ENCODE measurements around the gene IQSEC3. TPM values are rescaled to one million over a fixed set of nuclear protein-coding genes. Genes with fewer than 3 reads are reported as not detected.

The IQSEC3 gene
- total RNA-seq, 3 donors from 2014 or later (not counting 1 experiment from before 2014, with no cell fraction given): 4.4 to 7.1 (median 5.3) TPM

- no peaks in the 10 kb centered on the region for H3K9me3 ChIP-seq (ENCODE audit: control insufficient read depth, insufficient read depth, low read length)
- H3K4me1 ChIP-seq (ENCODE audit: control insufficient read depth, insufficient read depth, low read length): no peaks in the 10 kb centered on the region
- H3K27ac ChIP-seq (ENCODE audit: low read length): no peak overlapping the region
- DNase-seq: no peak
- no peak overlapping the region for H3K4me3 Mint-ChIP-seq
- H3K9me3 Mint-ChIP-seq: no peaks in the 10 kb centered on the region
- no peaks in the 10 kb centered on the region for H3K36me3 Mint-ChIP-seq
- no peak for ATAC-seq
- no peaks in the 10 kb centered on the region for H3K27me3 ChIP-seq (ENCODE audit: control insufficient read depth, insufficient read depth, low read length)
- no peak overlapping the region for H3K27ac Mint-ChIP-seq
- TF ChIP-seq CTCF (IDR thresholded peaks at IDR 0.05): no peak
- H3K4me3 ChIP-seq (ENCODE audit: low read length): no peak overlapping the region
- intact Hi-C loops (cut with micrococcal nuclease): no loop called here
- peaks cover 0 to 7% of the 10 kb centered on the region in 2 donors for H3K4me1 Mint-ChIP-seq
- 84% methylated on average over 14 of the region's 14 CpGs for WGBS (ENCODE audit: insufficient coverage)
- H3K36me3 ChIP-seq (ENCODE audit: control insufficient read depth, insufficient read depth, low read length): no peaks in the 10 kb centered on the region
- no peaks in the 10 kb centered on the region for H3K27me3 Mint-ChIP-seq (ENCODE audit: low read depth in 2 of 2)
Observed at GRCh38 chr12:145369-145960, 78.9 kb downstream of the IQSEC3 start.

- Histone ChIP-seq H3K27ac (ENCODE audit: low read length) (no peak overlapping the region), H3K27me3 (ENCODE audit: control insufficient read depth, insufficient read depth, low read length) (no peaks in the 10 kb centered on the region), H3K9me3 (ENCODE audit: control insufficient read depth, insufficient read depth, low read length) (no peaks in the 10 kb centered on the region), H3K4me3 (ENCODE audit: low read length) (no peak overlapping the region), H3K4me1 (ENCODE audit: control insufficient read depth, insufficient read depth, low read length) (no peaks in the 10 kb centered on the region), H3K36me3 (ENCODE audit: control insufficient read depth, insufficient read depth, low read length) (no peaks in the 10 kb centered on the region)
- TF ChIP-seq CTCF (IDR thresholded peaks at IDR 0.05): no peak
- intact Hi-C loops (cut with micrococcal nuclease): no loop called here
- H3K9me3 Mint-ChIP-seq: no peaks in the 10 kb centered on the region
- H3K36me3 Mint-ChIP-seq: no peaks in the 10 kb centered on the region
- H3K4me3 Mint-ChIP-seq: no peak overlapping the region
- no peak overlapping the region for H3K27ac Mint-ChIP-seq
- 87% methylated on average over 9 of the region's 9 CpGs for WGBS (ENCODE audit: insufficient coverage)
- ATAC-seq (no peak), DNase-seq (no peak)
- H3K4me1 Mint-ChIP-seq: peaks cover 0 to 5% of the 10 kb centered on the region in 2 donors
- no peaks in the 10 kb centered on the region for H3K27me3 Mint-ChIP-seq (ENCODE audit: low read depth in 2 of 2)
Observed at GRCh38 chr12:147242-147641, 80.7 kb downstream of the IQSEC3 start.

- intact Hi-C loops (cut with micrococcal nuclease): no loop called here
- peaks cover 5 to 12% of the 10 kb centered on the region in 2 donors for H3K4me1 Mint-ChIP-seq
- no peak for ATAC-seq
- no peaks in the 10 kb centered on the region for H3K27me3 ChIP-seq (ENCODE audit: control insufficient read depth, insufficient read depth, low read length)
- no peaks in the 10 kb centered on the region for H3K27me3 Mint-ChIP-seq (ENCODE audit: low read depth in 2 of 2)
- no peaks in the 10 kb centered on the region for H3K9me3 ChIP-seq (ENCODE audit: control insufficient read depth, insufficient read depth, low read length)
- no peaks in the 10 kb centered on the region for H3K4me1 ChIP-seq (ENCODE audit: control insufficient read depth, insufficient read depth, low read length)
- WGBS (ENCODE audit: insufficient coverage): 79% methylated on average over 18 of the region's 18 CpGs
- no peak for DNase-seq
- no peak overlapping the region for H3K27ac Mint-ChIP-seq
- no peak overlapping the region for H3K4me3 ChIP-seq (ENCODE audit: low read length)
- H3K36me3 Mint-ChIP-seq: no peaks in the 10 kb centered on the region
- TF ChIP-seq CTCF (IDR thresholded peaks at IDR 0.05): no peak
- H3K36me3 ChIP-seq (ENCODE audit: control insufficient read depth, insufficient read depth, low read length): no peaks in the 10 kb centered on the region
- H3K4me3 Mint-ChIP-seq: no peak overlapping the region
- H3K27ac ChIP-seq (ENCODE audit: low read length): no peak overlapping the region
- no peaks in the 10 kb centered on the region for H3K9me3 Mint-ChIP-seq
Observed at GRCh38 chr12:148676-149416, 82.3 kb downstream of the IQSEC3 start.

Measured in natural killer cell (primary cell).